Measurements from ENCODE around the gene DCDC2C.

GRCh38 chr2:3747826-3748225 lies 44.5 kb downstream of the DCDC2C start:
- TF ChIP-seq CTCF (IDR thresholded peaks at IDR 0.05 in 8 of 11, conservative IDR thresholded peaks at IDR 0.05 in 3 of 11) (no peak), POLR2A (IDR thresholded peaks at IDR 0.05) (no peak), POLR2AphosphoS5 (IDR thresholded peaks at IDR 0.05) (no peak)

Data from spleen (tissue), 7 donors.